ENCODE measurements around the gene TMEM183A. TPM values are rescaled to one million over a fixed set of nuclear protein-coding genes. Genes with fewer than 3 reads are reported as not detected.

TMEM183A gene
- polyA plus RNA-seq, 1 donor = 34.3 TPM

DNA sequence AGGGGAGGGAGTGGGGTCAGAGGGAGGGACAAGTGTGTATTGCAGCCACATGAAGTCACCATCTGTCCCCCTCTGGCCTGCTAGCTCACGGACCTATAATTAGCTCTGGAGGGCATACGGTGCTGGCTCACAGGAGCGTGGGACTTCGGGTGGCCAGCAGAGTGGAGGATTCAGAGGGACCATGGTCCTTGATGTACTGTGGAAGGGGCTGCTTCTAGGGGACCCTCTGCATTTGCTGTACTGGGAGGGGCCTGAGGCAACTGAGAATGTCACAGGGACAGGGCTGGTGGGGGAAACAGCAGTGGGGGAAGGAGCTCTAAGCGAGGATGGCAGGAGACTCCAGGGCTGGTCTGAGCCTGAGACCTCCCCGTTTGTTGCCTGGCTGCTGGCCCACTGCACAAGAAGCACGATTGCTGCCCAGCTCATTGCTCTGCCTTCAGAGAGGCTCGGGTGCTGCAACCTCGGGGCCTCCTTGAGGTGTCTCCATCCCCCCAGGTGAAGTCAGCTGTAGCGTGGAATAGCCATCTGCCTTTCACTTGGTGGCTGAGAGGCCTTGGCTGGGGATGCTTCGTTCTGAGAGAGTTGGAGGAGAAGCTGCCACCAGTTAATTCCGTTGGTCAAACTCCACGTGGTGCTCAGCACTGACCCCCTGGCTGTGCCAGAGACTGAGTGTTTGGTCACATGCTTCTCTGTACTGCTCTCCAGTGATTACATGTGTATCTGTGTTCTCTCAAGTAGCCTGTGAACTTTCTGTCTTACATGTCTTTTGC is 21.8 kb downstream of the TMEM183A start:
- DNase-seq (ENCODE audit: low read depth) = no peak

DNA sequence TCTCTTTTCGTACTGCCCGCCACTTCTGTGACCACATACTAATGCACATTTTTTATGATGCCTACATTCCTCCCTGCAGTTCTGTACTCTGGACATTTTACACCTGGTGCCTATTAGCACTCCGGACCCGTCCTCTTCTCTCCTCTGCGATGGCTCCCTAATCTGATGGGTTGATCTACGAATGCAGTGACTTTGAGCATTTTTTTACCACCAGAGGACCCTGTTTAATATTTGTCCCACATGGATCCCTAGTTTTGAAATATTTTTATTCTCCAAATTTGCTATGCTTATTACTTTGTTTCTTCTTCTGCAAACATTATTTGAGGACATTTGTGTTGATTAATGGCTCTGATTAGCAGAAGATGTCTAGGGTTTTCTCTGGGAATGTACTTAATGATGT is 24.3 kb downstream of the TMEM183A start:
- no peak for DNase-seq (ENCODE audit: low read depth)

DNA sequence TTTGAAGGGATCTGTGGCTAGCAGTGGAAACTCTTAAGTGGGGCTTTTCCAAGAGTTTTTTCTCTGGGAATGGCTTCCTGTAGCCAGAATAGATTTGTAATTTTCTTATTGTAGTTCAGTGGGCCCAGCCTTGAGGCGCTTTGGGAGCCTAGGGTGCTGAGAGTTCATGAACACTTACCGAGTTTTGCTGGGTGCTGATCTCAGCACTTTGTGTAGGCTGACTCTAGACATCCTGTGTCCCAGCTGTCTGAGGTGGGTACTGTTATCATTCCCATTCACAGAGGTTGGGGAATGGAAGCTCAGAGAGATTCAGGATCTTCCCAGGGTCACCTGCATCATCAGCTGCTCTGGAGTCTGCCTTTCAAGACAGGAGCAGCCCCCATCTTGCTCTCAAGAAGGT is 26.1 kb downstream of the TMEM183A start:
- no peak for DNase-seq (ENCODE audit: low read depth)

- no peak for DNase-seq (ENCODE audit: low read depth)
Observed at GRCh38 chr1:203033917-203034316, 26.7 kb downstream of the TMEM183A start.

DNA sequence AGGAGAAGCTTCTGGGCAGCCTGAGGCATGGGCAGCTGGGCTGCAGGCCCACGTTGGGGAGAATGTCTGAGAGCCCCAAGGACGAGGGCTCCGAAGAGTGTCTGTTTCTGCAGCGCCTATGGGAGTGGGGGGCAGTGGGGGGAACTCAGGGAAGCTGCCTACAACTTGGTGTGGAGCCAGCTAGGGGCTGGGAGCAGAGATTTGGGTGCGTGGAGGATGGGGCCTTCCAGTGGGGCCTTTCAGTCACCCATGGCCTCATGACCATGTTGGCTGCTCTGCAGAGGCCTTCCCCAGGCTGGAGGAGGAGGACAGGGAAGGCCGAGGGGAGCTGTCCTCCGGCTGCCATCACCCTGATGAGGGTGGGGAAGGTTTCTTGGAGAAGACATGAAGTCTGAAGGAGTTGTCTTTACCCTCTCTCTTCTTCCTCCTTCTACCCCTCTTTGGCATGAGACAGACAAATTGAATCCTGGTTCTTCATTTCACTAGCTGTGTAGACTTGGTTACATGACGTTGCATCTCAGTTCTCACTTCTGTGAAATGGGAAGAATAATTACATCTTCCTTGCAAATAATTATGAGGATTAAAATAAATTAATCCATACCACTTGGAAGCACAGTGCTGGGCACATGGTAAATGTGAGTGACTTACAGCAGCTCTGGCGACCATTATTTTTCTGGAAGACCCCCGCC is 27.4 kb downstream of the TMEM183A start:
- no peak for DNase-seq (ENCODE audit: low read depth)

- no peak for DNase-seq (ENCODE audit: low read depth)
Observed at GRCh38 chr1:203035111-203036000, 28.2 kb downstream of the TMEM183A start.

DNA sequence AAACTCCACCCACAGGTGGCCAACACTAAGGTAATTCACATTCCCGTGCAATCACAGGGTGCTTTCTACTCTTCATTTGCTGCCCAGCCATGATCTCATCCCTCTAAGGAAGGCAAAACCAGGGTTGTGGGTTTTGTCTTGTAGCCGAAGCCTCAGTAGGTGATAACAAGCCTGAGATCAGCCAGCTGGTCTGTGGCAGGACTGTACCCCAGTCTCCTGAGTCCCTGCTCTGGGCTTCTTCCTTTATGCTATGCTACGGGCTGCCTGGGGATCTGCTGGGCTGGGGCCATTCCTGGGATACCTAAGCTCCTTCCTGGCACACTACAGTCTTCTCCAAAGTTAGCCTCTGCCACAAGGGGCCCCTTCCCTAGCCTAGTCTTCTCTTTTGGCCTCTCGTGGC is 29.0 kb downstream of the TMEM183A start:
- no peak for DNase-seq (ENCODE audit: low read depth)

DNA sequence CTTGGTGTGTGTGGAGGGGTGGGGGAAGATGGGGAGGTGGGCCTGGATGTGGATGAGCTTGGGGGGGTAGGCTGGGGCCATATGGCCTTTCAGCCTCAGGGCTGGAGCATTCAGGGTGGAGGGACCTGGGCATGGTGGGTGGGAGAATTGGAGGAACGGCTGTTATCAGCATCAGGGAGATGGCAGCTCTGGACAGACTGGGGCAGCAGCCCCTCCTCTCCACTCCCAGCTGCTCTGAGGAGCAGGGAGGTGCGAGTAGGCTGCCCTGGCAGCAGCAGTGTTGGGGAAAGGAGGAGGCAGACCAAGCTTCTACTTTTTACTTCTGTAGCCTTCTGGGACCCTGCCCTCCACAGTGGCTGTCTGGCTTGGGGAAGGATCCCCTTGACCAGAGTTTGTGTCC is 29.4 kb downstream of the TMEM183A start:
- no peak for DNase-seq (ENCODE audit: low read depth)

GRCh38 chr1:203037509-203038190 is 30.5 kb downstream of the TMEM183A start:
- DNase-seq (ENCODE audit: low read depth) = no peak

DNA sequence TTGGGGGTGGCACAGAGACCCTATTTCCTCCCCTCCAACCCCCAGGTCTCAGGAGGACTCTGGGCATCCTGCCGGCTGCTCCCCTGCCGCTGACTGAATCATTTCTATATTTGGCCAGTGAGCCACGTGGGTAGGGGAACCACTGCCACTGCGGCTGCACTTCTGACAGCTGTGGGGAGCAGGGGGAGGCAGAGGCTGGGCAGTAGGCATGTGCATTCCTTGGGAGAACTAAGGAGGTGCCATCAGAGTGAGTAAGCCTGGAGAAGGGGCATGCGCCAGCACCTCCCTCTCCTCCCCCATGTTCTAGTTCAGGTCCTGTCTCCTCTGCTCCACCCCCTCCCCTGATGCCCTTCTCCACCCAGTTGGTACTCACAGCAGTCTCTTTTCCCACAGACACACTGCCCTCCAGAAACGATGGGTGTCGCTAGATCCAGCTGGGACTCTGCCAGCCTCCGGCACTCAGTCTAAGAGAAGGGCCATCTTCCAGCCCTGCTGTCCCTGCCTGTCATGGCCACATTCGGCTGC is 31.1 kb downstream of the TMEM183A start:
- no peak for DNase-seq (ENCODE audit: low read depth)

DNA sequence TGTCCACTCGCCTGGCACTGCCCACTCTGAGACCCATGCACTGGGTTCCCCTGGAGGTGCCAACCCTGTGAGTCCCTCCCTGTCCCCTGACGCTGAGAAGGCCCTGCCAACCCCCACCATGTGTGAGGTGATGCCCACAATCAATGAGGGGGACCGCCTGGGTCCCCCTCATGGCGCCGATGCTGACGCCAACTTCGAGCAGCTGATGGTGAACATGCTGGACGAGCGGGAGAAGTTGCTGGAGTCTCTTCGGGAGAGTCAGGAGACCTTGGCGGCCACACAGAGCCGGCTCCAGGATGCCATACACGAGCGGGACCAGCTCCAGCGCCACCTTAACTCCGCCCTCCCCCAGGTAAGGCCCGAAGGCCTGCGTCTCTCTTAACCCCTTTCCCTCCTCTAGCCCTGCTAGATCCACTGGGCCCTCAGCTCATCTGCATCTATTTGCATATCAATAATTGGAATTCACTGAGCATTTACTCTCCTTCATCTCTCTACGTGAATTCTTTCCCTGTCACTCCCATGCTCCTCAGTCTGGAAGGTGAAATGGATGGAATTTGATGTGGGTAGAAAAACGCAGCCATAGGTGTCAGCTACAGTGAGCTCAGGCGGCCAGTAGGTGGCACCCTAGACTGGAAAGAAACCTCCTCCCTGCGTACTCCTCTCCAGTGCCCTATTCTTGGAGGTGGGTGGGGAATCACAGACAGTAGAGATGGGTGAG is 31.9 kb downstream of the TMEM183A start:
- no peak for DNase-seq (ENCODE audit: low read depth)

DNA sequence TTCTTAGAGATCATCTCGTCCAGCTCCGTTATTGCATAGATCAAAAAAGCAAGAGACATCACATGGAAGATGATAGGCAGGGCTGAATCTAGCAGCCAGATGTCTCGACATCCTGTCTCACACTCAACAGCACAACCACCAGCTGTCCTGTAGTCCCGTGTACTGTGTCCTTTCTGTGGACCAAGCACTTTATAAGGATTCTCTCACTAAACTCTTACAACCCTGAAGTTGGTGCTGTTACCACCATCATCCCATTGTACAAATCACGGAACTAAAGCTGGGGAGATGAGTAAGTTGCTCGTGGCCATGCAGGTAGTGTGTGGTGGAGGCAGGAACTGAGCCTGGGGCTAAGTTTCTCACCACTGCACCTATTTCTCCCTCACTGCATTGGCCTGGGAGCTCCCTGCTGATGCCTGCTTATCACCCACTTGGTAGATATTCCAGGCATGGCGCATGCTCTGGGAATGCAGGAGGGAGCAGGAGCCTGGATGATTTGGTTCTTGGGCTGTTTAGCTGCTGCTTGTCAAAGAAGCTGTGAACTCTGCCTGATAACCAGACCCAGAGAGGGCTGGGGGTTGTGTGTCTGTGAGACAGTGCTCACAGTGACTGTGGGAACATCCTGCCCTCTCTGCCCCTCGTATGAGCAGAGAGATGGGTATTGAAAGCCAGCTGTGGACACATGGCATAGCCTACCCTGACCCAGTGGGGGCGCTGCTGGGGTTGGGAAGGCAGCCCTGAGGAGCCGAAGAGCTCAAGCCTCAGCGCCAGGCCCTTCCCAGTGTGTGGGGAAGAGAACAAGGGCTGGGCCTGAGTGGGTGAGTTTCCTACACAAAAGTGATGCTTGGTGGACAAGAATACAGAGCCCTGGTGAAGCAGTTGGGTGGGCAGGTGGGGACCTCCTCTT is 32.7 kb downstream of the TMEM183A start:
- DNase-seq (ENCODE audit: low read depth) = no peak

DNA sequence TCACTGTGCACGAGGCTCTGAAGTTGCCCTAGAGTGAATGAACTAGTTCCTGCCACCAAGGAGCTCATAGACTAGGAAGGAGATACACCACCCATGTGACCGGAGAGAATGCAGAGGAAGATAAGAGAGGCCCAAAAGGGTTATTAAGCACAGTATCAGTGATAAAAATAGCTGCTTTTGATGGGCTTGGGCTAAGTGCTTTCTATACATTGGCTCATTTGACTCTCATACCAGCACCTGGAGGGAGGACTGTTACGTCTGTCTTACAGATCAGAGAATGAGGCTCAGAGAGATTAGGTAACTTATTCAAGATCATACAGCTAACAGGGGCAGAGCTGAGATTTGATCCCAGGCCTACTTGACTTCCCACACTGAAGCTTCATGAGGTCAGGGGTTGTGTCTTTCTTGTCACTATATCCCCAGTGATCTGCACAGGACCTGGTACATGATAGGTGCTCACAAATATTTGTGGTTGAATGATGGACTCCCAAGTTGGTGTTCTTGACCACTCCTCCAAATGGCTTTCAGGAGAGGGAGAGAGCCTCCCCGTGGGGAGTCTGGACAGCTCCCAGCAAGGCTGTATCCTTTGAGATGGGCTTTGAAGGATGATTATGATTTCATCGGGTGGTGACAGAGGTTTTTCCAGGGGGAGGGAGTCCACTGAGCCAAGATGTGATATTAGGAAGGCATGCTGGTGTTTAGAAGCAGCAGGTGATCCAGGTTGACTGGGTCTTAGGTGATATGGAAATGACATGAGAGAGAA is 33.5 kb downstream of the TMEM183A start:
- no peak for DNase-seq (ENCODE audit: low read depth)

DNA sequence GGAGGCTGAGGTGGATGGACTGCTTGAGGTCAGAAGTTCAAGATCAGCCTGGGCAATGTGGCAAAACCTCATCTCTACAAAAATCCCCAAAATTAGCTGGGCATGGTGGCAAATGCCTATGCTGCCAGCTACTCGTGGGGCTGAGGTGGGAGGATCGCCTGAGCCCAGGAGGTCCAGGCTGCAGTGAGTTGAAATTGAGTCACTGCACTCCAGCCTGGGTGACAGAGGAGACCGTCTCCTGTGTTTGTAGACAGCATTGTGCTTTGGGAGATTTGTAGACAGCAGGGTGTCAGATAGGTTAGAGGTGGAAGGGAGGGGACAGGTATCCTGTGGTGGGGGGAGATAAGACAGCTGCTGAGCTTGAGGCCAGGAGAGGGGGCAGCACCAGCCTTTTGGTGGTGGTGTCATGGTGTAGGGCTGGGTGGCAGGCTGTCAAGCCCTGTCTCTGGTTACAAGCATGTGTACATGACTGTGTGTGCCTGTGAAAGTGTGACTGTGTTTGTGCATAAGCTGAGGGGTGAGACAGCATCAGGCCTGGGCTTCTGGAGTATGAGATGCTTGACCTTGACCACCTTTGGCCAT is 34.3 kb downstream of the TMEM183A start:
- no peak for DNase-seq (ENCODE audit: low read depth)

- no peak for DNase-seq (ENCODE audit: low read depth)
Observed at GRCh38 chr1:203043830-203044545, 36.8 kb downstream of the TMEM183A start.

GRCh38 chr1:203044546-203045250 is 37.5 kb downstream of the TMEM183A start:
- DNase-seq (ENCODE audit: low read depth) = no peak

DNA sequence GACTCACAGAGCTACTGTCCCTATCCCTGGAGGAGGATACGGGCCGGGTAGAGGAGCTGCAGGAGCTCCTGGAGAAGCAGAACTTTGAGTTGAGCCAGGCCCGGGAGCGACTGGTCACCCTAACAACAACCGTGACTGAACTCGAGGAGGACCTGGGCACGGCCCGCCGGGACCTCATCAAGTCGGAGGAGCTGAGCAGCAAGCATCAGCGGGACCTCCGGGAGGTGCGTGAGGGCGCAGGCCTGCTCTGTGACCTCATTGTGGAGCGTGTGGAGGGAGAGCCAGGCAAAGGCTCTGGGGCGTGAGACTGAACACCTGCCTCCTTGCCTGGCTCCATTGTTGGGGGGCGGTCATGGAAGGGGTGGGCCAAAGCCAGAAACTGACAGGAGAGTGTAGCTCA is 38.2 kb downstream of the TMEM183A start:
- DNase-seq (ENCODE audit: low read depth) = no peak
